H9 (cell line): ENCODE data around the gene MCFD2. TPM values are rescaled to one million over a fixed set of nuclear protein-coding genes. Genes with fewer than 3 reads are reported as not detected.

ENCODE experiments used
- DNase-seq: peaks from one replicate; pipeline ENCODE4 v3.0.0-alpha.2; 2017
- H2AFZ ChIP-seq: one replicate; pipeline ENCODE4 v1.6.1; 2013; ENCODE audit warnings: mild to moderate bottlenecking, low read length, control low read depth, moderate library complexity
- H2AK5ac ChIP-seq: 2 replicates; pipeline ENCODE4 v1.6.1; 2013; ENCODE audit warnings: low read length, control low read depth, mixed read lengths; ENCODE audit not compliant: insufficient read length
- H2BK120ac ChIP-seq: one replicate; pipeline ENCODE4 v1.6.1; 2013; ENCODE audit warnings: low read depth, mild to moderate bottlenecking, low read length, control low read depth, inconsistent platforms; ENCODE audit not compliant: poor library complexity, severe bottlenecking
- H2BK12ac ChIP-seq: 2 replicates; pipeline ENCODE4 v1.6.1; 2013; ENCODE audit warnings: low read length, control low read depth, mixed read lengths, low read depth; ENCODE audit not compliant: insufficient read length
- H2BK15ac ChIP-seq: 2 replicates; pipeline ENCODE4 v1.6.1; 2013; ENCODE audit warnings: low read depth, low read length, control low read depth
- H2BK20ac ChIP-seq: one replicate; pipeline ENCODE4 v1.6.1; 2013; ENCODE audit warnings: low read depth, mild to moderate bottlenecking, low read length, control low read depth, inconsistent platforms; ENCODE audit not compliant: poor library complexity, severe bottlenecking
- H2BK5ac ChIP-seq: 2 replicates; pipeline ENCODE4 v1.6.1; 2013; ENCODE audit warnings: low read length, control low read depth, mixed read lengths; ENCODE audit not compliant: insufficient read length
- H3K14ac ChIP-seq: 2 replicates; pipeline ENCODE4 v1.6.1; 2013; ENCODE audit warnings: low read length, control low read depth; ENCODE audit not compliant: insufficient read depth
- H3K18ac ChIP-seq: 2 replicates; pipeline ENCODE4 v1.6.1; 2013; ENCODE audit warnings: low read depth, mild to moderate bottlenecking, mixed read lengths, low read length, control low read depth; ENCODE audit not compliant: insufficient read length
- H3K23ac ChIP-seq: 2 replicates; pipeline ENCODE4 v1.6.1; 2013; ENCODE audit warnings: low read length, control low read depth, mixed read lengths, low read depth; ENCODE audit not compliant: insufficient read length
- H3K23me2 ChIP-seq: 2 replicates; pipeline ENCODE4 v1.6.1; 2013; ENCODE audit warnings: low read depth, mild to moderate bottlenecking, mixed read lengths, low read length, control low read depth; ENCODE audit not compliant: insufficient read length, poor library complexity, severe bottlenecking
- H3K27ac ChIP-seq: 2 replicates; pipeline ENCODE4 v1.5.1; 2013; ENCODE audit warnings: low read length, control low read depth, mixed read lengths, low read depth; ENCODE audit not compliant: insufficient read length
- H3K27me3 ChIP-seq: 2 replicates; pipeline ENCODE4 v1.6.1; 2013; ENCODE audit warnings: low read length, control low read depth, inconsistent platforms; ENCODE audit not compliant: insufficient read depth
- H3K4ac ChIP-seq: 2 replicates; pipeline ENCODE4 v1.6.1; 2013; ENCODE audit warnings: low read depth, mild to moderate bottlenecking, control low read depth, inconsistent platforms, low read length, moderate library complexity
- H3K4me1 ChIP-seq: 2 replicates; pipeline ENCODE4 v1.6.1; 2013; ENCODE audit warnings: low read length, control low read depth, inconsistent platforms; ENCODE audit not compliant: insufficient read depth
- H3K4me2 ChIP-seq: 2 replicates; pipeline ENCODE4 v1.6.1; 2013; ENCODE audit warnings: low read length, control low read depth, mixed read lengths; ENCODE audit not compliant: insufficient read length, insufficient read depth
- H3K56ac ChIP-seq: 2 replicates; pipeline ENCODE4 v1.6.1; 2013; ENCODE audit warnings: low read depth, mild to moderate bottlenecking, mixed read lengths, low read length, control low read depth; ENCODE audit not compliant: insufficient read length
- H3K79me1 ChIP-seq: 2 replicates; pipeline ENCODE4 v1.6.1; 2013; ENCODE audit warnings: low read depth, mild to moderate bottlenecking, moderate library complexity, low read length, control low read depth, inconsistent platforms; ENCODE audit not compliant: insufficient read depth, poor library complexity, severe bottlenecking
- H3K79me2 ChIP-seq: 2 replicates; pipeline ENCODE4 v1.6.1; 2013; ENCODE audit warnings: low read length, control low read depth, inconsistent platforms; ENCODE audit not compliant: insufficient read depth
- H3K9ac ChIP-seq: 2 replicates; pipeline ENCODE4 v1.6.1; 2013; ENCODE audit warnings: low read length, control low read depth, mixed read lengths; ENCODE audit not compliant: insufficient read length; ENCODE audit errors: extremely low read depth
- H3K9me3 ChIP-seq: one replicate; pipeline ENCODE4 v1.6.1; 2013; ENCODE audit warnings: low read depth, low read length, inconsistent platforms; ENCODE audit not compliant: control insufficient read depth
- H3T11ph ChIP-seq: one replicate; pipeline ENCODE4 v1.6.1; 2013; ENCODE audit warnings: mild to moderate bottlenecking, low read length, control low read depth, inconsistent platforms
- H4K20me1 ChIP-seq: one replicate; pipeline ENCODE4 v1.6.1; 2013; ENCODE audit not compliant: control insufficient read depth, insufficient read length, insufficient read depth
- H4K5ac ChIP-seq: 2 replicates; pipeline ENCODE4 v1.6.1; 2013; ENCODE audit warnings: low read depth, mild to moderate bottlenecking, mixed read lengths, low read length, control low read depth; ENCODE audit not compliant: insufficient read length
- H4K8ac ChIP-seq: replicated peaks from 2 replicates; pipeline ENCODE4 v1.6.1; 2013; ENCODE audit warnings: low read length, control low read depth, mixed read lengths, low read depth; ENCODE audit not compliant: insufficient read length
- H4K91ac ChIP-seq: 2 replicates; pipeline ENCODE4 v1.6.1; 2013; ENCODE audit warnings: low read depth, mild to moderate bottlenecking, moderate library complexity, mixed read lengths, low read length, control low read depth; ENCODE audit not compliant: insufficient read length
- H3K27ac Mint-ChIP-seq, 3 experiments: 2 replicates in 2 of 3; 3 replicates in 1 of 3; pipeline ENCODE4 v1.8.0; 2020 to 2021; ENCODE audit warnings: mixed read lengths in 3 of 3, mild to moderate bottlenecking in 1 of 3, moderate library complexity in 1 of 3
- H3K27me3 Mint-ChIP-seq: 2 replicates; pipeline ENCODE4 v1.8.0; 2021; ENCODE audit warnings: low read depth, mild to moderate bottlenecking, moderate library complexity, mixed read lengths
- H3K36me3 Mint-ChIP-seq, 3 experiments: 2 replicates in 2 of 3; 3 replicates in 1 of 3; pipeline ENCODE4 v1.8.0; 2020 to 2021; ENCODE audit warnings: low read depth in 3 of 3, mixed read lengths in 3 of 3; ENCODE audit not compliant: insufficient read depth in 1 of 3
- H3K4me1 Mint-ChIP-seq, 2 experiments: 2 replicates each; pipeline ENCODE4 v1.8.0; 2020; ENCODE audit warnings: mixed read lengths in 2 of 2
- H3K4me3 Mint-ChIP-seq, 2 experiments: 2 replicates in 1 of 2; 3 replicates in 1 of 2; pipeline ENCODE4 v1.8.0; 2020 to 2021; ENCODE audit warnings: mild to moderate bottlenecking in 2 of 2, mixed read lengths in 2 of 2, moderate library complexity in 1 of 2
- H3K9me3 Mint-ChIP-seq, 2 experiments: 2 replicates in 1 of 2; 3 replicates in 1 of 2; pipeline ENCODE4 v1.8.0; 2020; ENCODE audit warnings: mild to moderate bottlenecking in 2 of 2, mixed read lengths in 2 of 2, moderate library complexity in 1 of 2
- CTCF ChIP-seq: fragments of 200-600 bp; sonication (generic); conservative IDR thresholded peaks from 3 replicates; pipeline ENCODE4 v1.8.0; 2021; ENCODE audit warnings: antibody characterized with exemption, mild to moderate bottlenecking
- WGBS: extraction: QIAGEN DNeasy Blood & Tissue Kit; methylation state at CpG from one replicate; pipeline ENCODE4 v1.1.7; 2013; ENCODE audit warnings: missing lambda C conversion rate, low lambda C conversion rate, mixed read lengths; ENCODE audit not compliant: insufficient read length; ENCODE audit errors: extremely low coverage; 5-methylcytosine and 5-hydroxymethylcytosine counted together
- total RNA-seq: library from RNA; stranded (reverse); gene quantifications from 2 replicates; pipeline ENCODE4 v1.2.1, GENCODE V29; 2021

The MCFD2 gene
- total RNA-seq, 1 experiment from 2014 or later = 64.6 TPM

GRCh38 chr2:46866770-46867246 is 48.8 kb downstream of the MCFD2 start:
- Histone ChIP-seq H3K27me3 (no peaks in the 10 kb centered on the region), H3K79me2 (no peaks in the 10 kb centered on the region), H2AK5ac (no peak overlapping the region), H4K5ac (no peak overlapping the region), H2BK5ac (no peak overlapping the region), H3K4me1 (no peaks in the 10 kb centered on the region), H3K9ac (no peak overlapping the region), H2BK15ac (no peak overlapping the region), H3K56ac (no peak overlapping the region), H3K23me2 (no peaks in the 10 kb centered on the region), H2BK20ac (no peak overlapping the region), H3K27ac (no peak overlapping the region), H3K4me2 (no peak overlapping the region), H3K4ac (no peak overlapping the region), H3K79me1 (no peaks in the 10 kb centered on the region), H4K20me1 (no peaks in the 10 kb centered on the region), H2BK120ac (no peak overlapping the region), H3K23ac (no peak overlapping the region), H2AFZ (no peak overlapping the region), H3K14ac (no peak overlapping the region), H2BK12ac (no peak overlapping the region), H4K91ac (no peak overlapping the region), H3K18ac (no peak overlapping the region), H3K9me3 (no peaks in the 10 kb centered on the region), H4K8ac (no peak overlapping the region), H3T11ph (no peak overlapping the region)
- Mint-ChIP-seq H3K36me3 (no peaks in the 10 kb centered on the region), H3K4me1 (peaks cover 0 to 4% of the 10 kb centered on the region in 2 experiments; a peak in 1 of 4 replicates), H3K9me3 (peaks cover 0 to 5% of the 10 kb centered on the region in 2 experiments; a peak in 4 of 5 replicates), H3K27me3 (peaks cover 6% of the 10 kb centered on the region; the same call in 1 of the 2 replicates), H3K4me3 (no peak overlapping the region), H3K27ac (no peak overlapping the region)
- TF ChIP-seq CTCF = no peak
- WGBS = no CpG with 5 or more reads among the region's 11 CpGs
- DNase-seq = no peak
